ENCODE results near the gene LRRC56. TPM values are rescaled to one million over a fixed set of nuclear protein-coding genes. Genes with fewer than 3 reads are reported as not detected.

The LRRC56 gene
- total RNA-seq, 1 experiment from 2014 or later = 3.4 TPM

DNA sequence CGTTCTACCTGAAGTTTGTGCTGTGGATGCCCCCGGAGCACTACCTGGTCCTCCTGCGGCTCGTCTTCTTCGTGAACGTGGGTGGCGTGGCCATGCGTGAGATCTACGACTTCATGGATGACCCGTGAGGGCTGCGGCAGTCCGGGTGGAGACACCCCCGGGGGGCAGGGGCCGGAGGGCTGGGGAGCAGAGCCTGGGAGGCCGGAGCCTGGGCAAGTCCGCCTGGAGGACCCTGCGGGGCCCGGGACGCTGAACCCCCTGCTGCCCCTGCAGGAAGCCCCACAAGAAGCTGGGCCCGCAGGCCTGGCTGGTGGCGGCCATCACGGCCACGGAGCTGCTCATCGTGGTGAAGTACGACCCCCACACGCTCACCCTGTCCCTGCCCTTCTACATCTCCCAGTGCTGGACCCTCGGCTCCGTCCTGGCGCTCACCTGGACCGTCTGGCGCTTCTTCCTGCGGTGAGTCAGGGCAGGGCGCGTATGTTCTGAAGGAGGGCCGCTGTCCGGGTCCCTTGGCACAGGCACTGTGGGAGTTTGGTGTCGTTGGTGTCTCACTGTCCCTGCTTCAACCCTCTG, 47.6 kb upstream of the LRRC56 start:
- peak; percentile 21 for DNase-seq
- H3K9me3 Mint-ChIP-seq = no peaks in the 10 kb centered on the region
- H3K27me3 Mint-ChIP-seq (ENCODE audit: low read depth) = no peaks in the 10 kb centered on the region; the same call in 1 of the 2 replicates

More for the DNA sequence above, 47.6 kb upstream of the LRRC56 start:
- H2BK120ac ChIP-seq (ENCODE audit: low read depth, low read length, poor library complexity, severe bottlenecking) = no peak overlapping the region
- no peak overlapping the region for H3K14ac ChIP-seq (ENCODE audit: insufficient read depth, low read length)
- H3K79me2 ChIP-seq (ENCODE audit: insufficient read depth, low read length) = no peaks in the 10 kb centered on the region; the same call in 1 of the 2 replicates
- no peak overlapping the region for H3K56ac ChIP-seq (ENCODE audit: insufficient read length, low read depth, low read length)
- Mint-ChIP-seq H3K27ac (no peak overlapping the region), H3K36me3 (ENCODE audit: insufficient read depth in 1 of 3, low read depth in 3 of 3) (peaks cover 5 to 23% (median 21%) of the 10 kb centered on the region in 3 experiments), H3K4me3 (no peak overlapping the region), H3K4me1 (no peaks in the 10 kb centered on the region)
- H2AFZ ChIP-seq (ENCODE audit: low read length) = no peak overlapping the region
- TF ChIP-seq, protein P1, sequence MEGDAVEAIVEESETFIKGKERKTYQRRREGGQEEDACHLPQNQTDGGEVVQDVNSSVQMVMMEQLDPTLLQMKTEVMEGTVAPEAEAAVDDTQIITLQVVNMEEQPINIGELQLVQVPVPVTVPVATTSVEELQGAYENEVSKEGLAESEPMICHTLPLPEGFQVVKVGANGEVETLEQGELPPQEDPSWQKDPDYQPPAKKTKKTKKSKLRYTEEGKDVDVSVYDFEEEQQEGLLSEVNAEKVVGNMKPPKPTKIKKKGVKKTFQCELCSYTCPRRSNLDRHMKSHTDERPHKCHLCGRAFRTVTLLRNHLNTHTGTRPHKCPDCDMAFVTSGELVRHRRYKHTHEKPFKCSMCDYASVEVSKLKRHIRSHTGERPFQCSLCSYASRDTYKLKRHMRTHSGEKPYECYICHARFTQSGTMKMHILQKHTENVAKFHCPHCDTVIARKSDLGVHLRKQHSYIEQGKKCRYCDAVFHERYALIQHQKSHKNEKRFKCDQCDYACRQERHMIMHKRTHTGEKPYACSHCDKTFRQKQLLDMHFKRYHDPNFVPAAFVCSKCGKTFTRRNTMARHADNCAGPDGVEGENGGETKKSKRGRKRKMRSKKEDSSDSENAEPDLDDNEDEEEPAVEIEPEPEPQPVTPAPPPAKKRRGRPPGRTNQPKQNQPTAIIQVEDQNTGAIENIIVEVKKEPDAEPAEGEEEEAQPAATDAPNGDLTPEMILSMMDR (conservative IDR thresholded peaks at IDR 0.05) = no peak
- H2BK15ac ChIP-seq (ENCODE audit: low read depth, low read length) = no peak overlapping the region
- no peak overlapping the region for H4K91ac ChIP-seq (ENCODE audit: insufficient read length, low read depth, low read length)
- no peak overlapping the region for H3K27ac ChIP-seq (ENCODE audit: insufficient read length, low read depth, low read length)
- no peak overlapping the region for H4K5ac ChIP-seq (ENCODE audit: insufficient read length, low read depth, low read length)
- no peaks in the 10 kb centered on the region for H3K79me1 ChIP-seq (ENCODE audit: insufficient read depth, low read depth, low read length, poor library complexity, severe bottlenecking)
- no peak overlapping the region for H3K4me2 ChIP-seq (ENCODE audit: insufficient read depth, insufficient read length, low read length)
- no peak overlapping the region for H3K23ac ChIP-seq (ENCODE audit: insufficient read length, low read depth, low read length)
- no peak overlapping the region for H3T11ph ChIP-seq (ENCODE audit: low read length)
- H3K23me2 ChIP-seq (ENCODE audit: insufficient read length, low read depth, low read length, poor library complexity, severe bottlenecking) = no peaks in the 10 kb centered on the region
- no peaks in the 10 kb centered on the region for H3K27me3 ChIP-seq (ENCODE audit: insufficient read depth, low read length)
- H3K18ac ChIP-seq (ENCODE audit: insufficient read length, low read depth, low read length) = no peak overlapping the region
- H2BK20ac ChIP-seq (ENCODE audit: low read depth, low read length, poor library complexity, severe bottlenecking) = no peak overlapping the region
- H2BK5ac ChIP-seq (ENCODE audit: insufficient read length, low read length) = no peak overlapping the region
- no peak overlapping the region for H3K4ac ChIP-seq (ENCODE audit: low read depth, low read length)
- no peak overlapping the region for H2BK12ac ChIP-seq (ENCODE audit: insufficient read length, low read depth, low read length)
- no peak overlapping the region for H3K9ac ChIP-seq (ENCODE audit: extremely low read depth, insufficient read length, low read length)
- H4K20me1 ChIP-seq (ENCODE audit: control insufficient read depth, insufficient read depth, insufficient read length) = no peaks in the 10 kb centered on the region
- H4K8ac ChIP-seq (replicated peaks; ENCODE audit: insufficient read length, low read depth, low read length) = no peak overlapping the region
- no CpG with 5 or more reads among the region's 37 CpGs for WGBS (ENCODE audit: extremely low coverage, insufficient read length, low lambda C conversion rate)
- no peak overlapping the region for H2AK5ac ChIP-seq (ENCODE audit: insufficient read length, low read length)
- H3K4me1 ChIP-seq (ENCODE audit: insufficient read depth, low read length) = no peaks in the 10 kb centered on the region
- no peaks in the 10 kb centered on the region for H3K9me3 ChIP-seq (ENCODE audit: control insufficient read depth, low read depth, low read length)
